Activated B cell treated with CpG ODN at 0.5 μM for 24 hours (primary cell): ENCODE results near the gene BBS7. TPM values are rescaled to one million over a fixed set of nuclear protein-coding genes. Genes with fewer than 3 reads are reported as not detected.

Source experiments
- ATAC-seq: fragments of 200-7000 bp; cut with Tn5 transposase; one replicate; pipeline ENCODE4 v1.10.0; 2021; ENCODE audit warnings: low read depth, mild to moderate bottlenecking, moderate library complexity
- CTCF ChIA-PET: fragments of 350-600 bp; sonication (Branson Sonifier 250); formaldehyde crosslinking; loops from one replicate; lab custom pipeline; 2021; ENCODE audit warnings: antibody characterized with exemption; lab: Charles Lee
- POLR2A ChIA-PET: fragments of 350-600 bp; sonication (Branson Sonifier 250); formaldehyde crosslinking; loops from one replicate; lab custom pipeline; 2021; ENCODE audit warnings: antibody characterized with exemption; lab: Charles Lee
- DNase-seq: peaks from one replicate; pipeline ENCODE4 v3.0.0; 2022
- H3K27ac Mint-ChIP-seq: one replicate; pipeline ENCODE4 v1.8.0; 2020; ENCODE audit warnings: mixed read lengths
- H3K27me3 Mint-ChIP-seq: one replicate; pipeline ENCODE4 v1.8.0; 2021; ENCODE audit warnings: mixed read lengths
- H3K36me3 Mint-ChIP-seq: one replicate; pipeline ENCODE4 v1.8.0; 2021; ENCODE audit warnings: low read depth, mixed read lengths
- H3K4me1 Mint-ChIP-seq: one replicate; pipeline ENCODE4 v1.8.0; 2021; ENCODE audit warnings: mixed read lengths
- H3K4me3 Mint-ChIP-seq: one replicate; pipeline ENCODE4 v1.8.0; 2020; ENCODE audit warnings: mild to moderate bottlenecking, mixed read lengths
- H3K9me3 Mint-ChIP-seq: one replicate; pipeline ENCODE4 v1.8.0; 2020; ENCODE audit warnings: mixed read lengths
- CTCF ChIP-seq: fragments of 200-600 bp; IDR thresholded peaks from one replicate; pipeline ENCODE4 v1.8.0; 2022; ENCODE audit warnings: antibody characterized with exemption, mild to moderate bottlenecking
- intact Hi-C: fragments of 100-400 bp; cut with micrococcal nuclease; formaldehyde crosslinking; loops from one replicate; pipeline ENCODE4 v1.15.1; 2024
- total RNA-seq: library from RNA; stranded (reverse); gene quantifications from 2 replicates; pipeline ENCODE4 v1.2.3, GENCODE V29; 2022

Gene BBS7
- total RNA-seq, 1 donor from 2014 or later: 9.4 TPM

DNA sequence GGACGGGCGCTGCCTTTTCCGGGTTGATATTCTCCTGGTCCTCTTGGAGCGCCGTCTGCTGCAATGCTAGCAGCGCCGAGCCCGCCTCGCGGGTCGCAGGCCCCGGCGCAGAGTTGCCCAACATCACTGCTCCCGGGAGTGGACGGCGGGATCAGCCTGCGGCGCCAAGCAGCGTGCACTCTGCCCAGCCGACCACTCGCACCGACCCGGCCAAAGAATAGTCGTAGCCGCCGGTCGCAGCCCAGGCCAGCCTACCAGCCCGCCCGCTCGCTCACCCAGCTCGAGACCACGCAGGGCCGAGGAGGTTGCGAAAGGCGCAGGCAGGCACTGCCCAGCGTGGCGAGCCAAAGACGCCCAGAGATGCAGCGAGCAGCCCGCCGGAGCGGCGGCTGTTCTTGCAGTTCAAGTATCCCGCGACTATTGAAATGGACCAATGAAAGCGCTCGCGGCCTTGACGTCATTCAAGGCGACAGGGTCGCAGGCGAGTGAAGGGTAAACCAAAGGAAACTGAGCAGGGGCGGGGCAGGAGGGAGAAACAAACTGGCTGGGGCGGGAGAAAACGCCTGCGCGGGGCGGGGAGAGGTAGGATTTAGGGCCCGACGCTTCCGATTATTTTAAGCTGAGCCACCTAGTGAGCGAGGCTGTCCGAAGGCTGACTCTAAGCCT lies 46.6 kb downstream of the BBS7 start, which contains the start of gene CCNA2:
TSS of gene CCNA2 (minus strand) at position 379 of the 666 bp plus-strand sequence. CDS start at position 124, 255 bp downstream.
- Mint-ChIP-seq H3K4me3 (peak within 1 kb of the TSS; percentile 87), H3K27me3 (no peaks in the 10 kb centered on the region), H3K9me3 (no peaks in the 10 kb centered on the region), H3K27ac (peak within 1 kb of the TSS; percentile 82), H3K4me1 (peaks cover 17% of the 10 kb centered on the region), H3K36me3 (peaks cover 2% of the 10 kb centered on the region)
- ChIA-PET CTCF (no interaction called here), POLR2A (interaction anchor here (1.2 to 3.6 kb wide), 4 partner anchors 22 to 328 kb away, joined by 3 to 22 read pairs (median 6); partner anchors contain the start of genes BBS7 and EXOSC9)
- intact Hi-C loops: loop anchor here (1.0 to 5.0 kb wide), 6 partner anchors 22 to 1099 kb away; partner anchors contain the start of genes BBS12, BBS7, BLTP1 and EXOSC9
- DNase-seq: peak; percentile 86
- no peak for TF ChIP-seq CTCF
- ATAC-seq: peak; percentile 99

DNA sequence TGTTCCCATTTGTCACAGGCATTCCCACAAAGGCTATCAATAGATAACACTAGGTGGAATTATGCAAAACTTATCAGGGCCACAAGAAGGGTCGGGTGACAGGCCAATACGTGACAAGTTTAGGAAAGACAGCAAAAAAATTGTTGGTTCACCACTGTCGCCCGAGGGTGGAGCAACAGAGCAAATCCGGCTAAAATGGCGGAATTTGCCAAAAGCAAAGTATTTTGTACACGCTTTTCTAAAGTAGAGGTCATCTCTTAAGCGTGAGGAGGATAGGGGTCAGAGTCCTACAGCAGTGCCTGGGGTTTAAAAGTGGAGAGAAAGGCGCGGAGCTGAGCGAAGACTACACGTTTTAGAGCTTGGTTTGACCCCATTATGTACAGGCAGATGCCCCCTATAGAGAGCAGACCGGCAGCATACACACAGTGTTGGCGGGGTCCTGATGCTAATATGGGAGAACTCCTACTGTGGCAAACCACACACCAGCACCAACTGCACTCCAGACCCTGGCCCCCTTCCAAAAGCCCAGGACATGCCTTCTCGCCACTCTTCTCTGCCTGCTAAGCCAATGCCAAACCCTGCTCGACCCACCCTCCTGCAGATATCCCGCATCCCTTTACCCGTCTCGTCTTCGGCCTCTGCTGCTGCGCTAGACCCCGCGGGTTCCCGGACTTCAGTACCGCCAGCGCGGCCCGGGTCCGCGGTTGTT lies 47.3 kb downstream of the BBS7 start:
- Mint-ChIP-seq H3K36me3 (peaks cover 6% of the 10 kb centered on the region), H3K27ac (no peak overlapping the region), H3K4me3 (peak overlapping the region; percentile 87), H3K27me3 (no peaks in the 10 kb centered on the region), H3K9me3 (no peaks in the 10 kb centered on the region), H3K4me1 (peaks cover 17% of the 10 kb centered on the region)
- ATAC-seq: no peak
- CTCF ChIA-PET: no interaction called here
- DNase-seq: no peak
- POLR2A ChIA-PET: no interaction called here
- intact Hi-C loops: loop anchor here (1.0 to 5.0 kb wide), 2 partner anchors 22 to 1099 kb away; partner anchors contain the start of genes EXOSC9 and NUDT6
- no peak for TF ChIP-seq CTCF

- DNase-seq (no peak), ATAC-seq (no peak)
- intact Hi-C loops: loop anchor here (5.0 kb wide), 1 partner anchor 1100 kb away; the partner anchor contains the start of gene NUDT6
- ChIA-PET CTCF (no interaction called here), POLR2A (no interaction called here)
- Mint-ChIP-seq H3K4me1 (peaks cover 17% of the 10 kb centered on the region), H3K9me3 (no peaks in the 10 kb centered on the region), H3K27me3 (no peaks in the 10 kb centered on the region), H3K36me3 (peaks cover 13% of the 10 kb centered on the region), H3K27ac (no peak overlapping the region), H3K4me3 (peak overlapping the region; percentile 87)
- no peak for TF ChIP-seq CTCF
Measured at GRCh38 chr4:121822047-121822446, 48.2 kb downstream of the BBS7 start.

DNA sequence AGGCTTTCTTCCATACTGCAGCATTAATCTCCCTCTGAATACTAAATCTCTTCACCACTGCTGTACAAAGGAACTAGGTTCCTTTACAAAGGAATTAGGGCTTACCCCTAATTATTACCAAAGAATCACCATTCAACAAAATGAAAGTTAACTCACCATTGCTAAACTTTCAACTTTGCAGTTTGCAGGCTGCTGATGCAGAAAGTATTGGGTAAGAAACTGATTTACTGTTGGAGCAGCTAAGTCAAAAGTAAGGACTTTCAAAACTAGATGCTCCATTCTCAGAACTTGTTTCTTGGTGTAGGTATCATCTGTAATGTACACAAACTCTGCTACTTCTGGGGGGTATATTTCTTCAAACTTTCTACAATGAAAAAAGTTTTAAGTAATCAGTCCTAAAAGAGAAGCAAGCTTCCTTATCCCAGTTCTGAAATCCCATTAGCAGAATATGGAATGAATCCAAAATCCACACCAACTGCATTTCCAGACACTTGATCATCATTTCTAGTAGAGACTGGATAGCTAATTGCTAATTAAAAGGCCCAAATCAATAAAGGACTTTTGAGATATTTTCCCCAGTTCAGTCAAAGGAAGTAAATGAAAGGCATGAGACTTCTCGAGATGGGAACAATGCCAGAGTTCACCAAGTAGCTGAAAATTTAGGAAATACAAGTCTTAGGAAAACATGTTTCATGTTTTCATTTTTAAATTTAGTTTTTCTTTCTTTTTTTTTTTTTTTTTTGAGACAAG lies 50.9 kb downstream of the BBS7 start:
- no peak for ATAC-seq
- peaks cover 17% of the 10 kb centered on the region for H3K4me1 Mint-ChIP-seq
- ChIA-PET POLR2A (no interaction called here), CTCF (no interaction called here)
- H3K9me3 Mint-ChIP-seq: no peaks in the 10 kb centered on the region
- no peak overlapping the region for H3K4me3 Mint-ChIP-seq
- H3K36me3 Mint-ChIP-seq: peaks cover 33% of the 10 kb centered on the region
- H3K27me3 Mint-ChIP-seq: no peaks in the 10 kb centered on the region
- intact Hi-C loops: no loop called here
- H3K27ac Mint-ChIP-seq: no peak overlapping the region
- no peak for TF ChIP-seq CTCF
- no peak for DNase-seq
